Thoracic aorta (tissue), 2 donors: ENCODE measurements around the gene ACOX3. TPM values are rescaled to one million over a fixed set of nuclear protein-coding genes. Genes with fewer than 3 reads are reported as not detected.
A peak's percentile ranks its signal among the peaks of the same experiment; 100 is the strongest.

Source experiments
- ATAC-seq: fragments of 150-250 bp; one replicate; pipeline ENCODE4 v1.8.0; 2017; ENCODE audit warnings: low read depth; ENCODE audit not compliant: insufficient number of reproducible peaks, low FRiP score
- DNase-seq: peaks from one replicate; pipeline ENCODE4 v3.0.0-alpha.2; 2020; ENCODE audit warnings: low spot score
- H3K27ac ChIP-seq, 2 donors: fragments of 200-600 bp; sonication (generic); 1 replicate in 1 of 2; 2 replicates in 1 of 2; pipeline ENCODE4 v1.5.1; 2016; ENCODE audit warnings: mild to moderate bottlenecking in 2 of 2, moderate library complexity in 2 of 2
- H3K27me3 ChIP-seq: fragments of 200-600 bp; sonication (generic); replicated peaks from 2 replicates; pipeline ENCODE4 v1.6.0; 2016; ENCODE audit warnings: mild to moderate bottlenecking; ENCODE audit not compliant: insufficient read depth
- H3K36me3 ChIP-seq: fragments of 200-600 bp; sonication (generic); one replicate; pipeline ENCODE4 v1.5.1; 2016
- H3K4me1 ChIP-seq, 2 donors: fragments of 200-600 bp; sonication (generic); 1 replicate in 1 of 2; 2 replicates in 1 of 2; pipeline versions ENCODE4 v1.5.1 to v1.6.0; 2016; ENCODE audit warnings: low read depth in 2 of 2, mild to moderate bottlenecking in 1 of 2; ENCODE audit not compliant: control insufficient read depth in 1 of 2
- H3K4me3 ChIP-seq: fragments of 200-600 bp; sonication (generic); 2 replicates; pipeline ENCODE4 v1.5.1; 2016; ENCODE audit warnings: mild to moderate bottlenecking
- H3K9me3 ChIP-seq: fragments of 200-600 bp; sonication (generic); 2 replicates; pipeline ENCODE4 v1.5.1; 2016
- CTCF ChIP-seq: fragments of 200-600 bp; sonication (generic); IDR thresholded peaks from one replicate; pipeline ENCODE4 v1.5.1; 2019; ENCODE audit warnings: antibody characterized with exemption
- total RNA-seq, 2 donors: library from RNA; depleted of rRNA; stranded (reverse); fragments of >200 nt; gene quantifications; one replicate each; pipeline versions ENCODE4 v1.1.0 to v1.2.3, GENCODE V29; 2016

Gene ACOX3
- total RNA-seq, 2 donors from 2014 or later = 47.8 to 72.7 TPM

GRCh38 chr4:8398347-8398746 is 42.2 kb downstream of the ACOX3 start:
- H3K4me1 ChIP-seq = peaks cover 24 to 38% of the 10 kb centered on the region in 2 donors
- no peak for ATAC-seq
- no peak for TF ChIP-seq CTCF
- peaks cover 18% of the 10 kb centered on the region for H3K36me3 ChIP-seq
- no peak for DNase-seq
- H3K4me3 ChIP-seq = no peak overlapping the region
- no peaks in the 10 kb centered on the region for H3K27me3 ChIP-seq
- H3K9me3 ChIP-seq = no peaks in the 10 kb centered on the region
- no peak overlapping the region for H3K27ac ChIP-seq

GRCh38 chr4:8396762-8397406 is 43.6 kb downstream of the ACOX3 start:
- H3K27me3 ChIP-seq = no peaks in the 10 kb centered on the region
- peaks cover 30 to 39% of the 10 kb centered on the region in 2 donors for H3K4me1 ChIP-seq
- no peak for TF ChIP-seq CTCF
- peaks cover 23% of the 10 kb centered on the region for H3K36me3 ChIP-seq
- H3K27ac ChIP-seq = no peak overlapping the region
- no peak for ATAC-seq
- H3K4me3 ChIP-seq = no peak overlapping the region
- no peaks in the 10 kb centered on the region for H3K9me3 ChIP-seq
- DNase-seq = no peak

GRCh38 chr4:8395504-8396296 is 44.8 kb downstream of the ACOX3 start:
- no peak overlapping the region for H3K27ac ChIP-seq

DNA sequence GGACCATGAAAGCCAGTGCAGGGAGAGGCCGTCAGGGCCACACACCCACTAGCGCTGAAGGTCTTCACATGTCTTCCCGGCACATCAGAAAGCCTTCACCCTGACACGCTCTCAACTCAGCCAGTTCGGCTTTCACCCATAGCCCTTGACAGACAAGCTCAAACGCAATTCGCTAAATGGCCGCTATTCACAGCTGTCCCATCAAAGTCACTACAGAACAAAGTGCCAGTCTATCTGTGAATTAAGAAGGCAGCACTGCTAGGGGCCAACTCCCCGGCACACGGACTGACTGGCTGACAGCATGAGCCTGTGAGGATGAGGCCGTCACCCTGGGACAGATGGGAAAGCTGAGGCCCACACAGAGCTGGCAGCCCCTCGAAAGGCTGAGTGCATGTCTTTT is 45.7 kb downstream of the ACOX3 start:
- Histone ChIP-seq H3K36me3 (peaks cover 30% of the 10 kb centered on the region), H3K9me3 (no peaks in the 10 kb centered on the region), H3K27ac (peak overlapping the region; percentile 62 to 76), H3K4me3 (no peak overlapping the region), H3K27me3 (no peaks in the 10 kb centered on the region), H3K4me1 (peaks cover 26 to 35% of the 10 kb centered on the region in 2 donors)
- no peak for TF ChIP-seq CTCF
- no peak for ATAC-seq
- DNase-seq = no peak

More at GRCh38 chr4:8395504-8396296, 44.8 kb downstream of the ACOX3 start:
- Histone ChIP-seq H3K4me3 (no peak overlapping the region), H3K4me1 (peaks cover 26 to 35% of the 10 kb centered on the region in 2 donors), H3K27me3 (no peaks in the 10 kb centered on the region), H3K9me3 (no peaks in the 10 kb centered on the region), H3K36me3 (peaks cover 30% of the 10 kb centered on the region)
- ATAC-seq = no peak
- no peak for DNase-seq
- no peak for TF ChIP-seq CTCF

DNA sequence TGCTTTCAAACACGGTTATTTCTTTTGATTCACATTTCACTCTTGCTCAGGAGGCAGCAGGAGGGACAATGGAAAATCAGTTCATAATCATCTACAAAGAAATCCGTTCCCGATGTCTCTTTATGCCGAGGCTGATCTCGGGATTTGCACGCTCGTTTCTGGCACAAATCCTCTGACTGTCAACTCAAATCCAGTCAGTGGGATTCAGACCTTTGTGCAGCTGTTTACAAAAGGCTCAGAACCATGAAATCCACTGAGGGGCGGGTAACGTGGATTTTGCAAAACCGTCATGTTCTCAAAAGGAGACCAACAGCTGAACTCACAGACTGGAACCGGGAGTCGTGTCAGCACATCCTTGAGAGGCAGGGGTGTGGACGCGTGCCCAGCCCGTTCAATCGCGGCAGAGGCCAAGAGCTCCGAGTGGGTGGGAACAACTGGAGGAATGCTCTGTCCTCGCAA is 46.4 kb downstream of the ACOX3 start:
- H3K36me3 ChIP-seq = peaks cover 27% of the 10 kb centered on the region
- ATAC-seq = no peak
- TF ChIP-seq CTCF = no peak
- peaks cover 26 to 35% of the 10 kb centered on the region in 2 donors for H3K4me1 ChIP-seq
- H3K27me3 ChIP-seq = no peaks in the 10 kb centered on the region
- H3K27ac ChIP-seq = peak overlapping the region; percentile 62 to 76
- peak overlapping the region; percentile 18 for H3K4me3 ChIP-seq
- H3K9me3 ChIP-seq = no peaks in the 10 kb centered on the region
- no peak for DNase-seq
